GM13977 (cell line): ENCODE data around the gene DDX25.

Experiments
- DNase-seq: peaks from one replicate; pipeline ENCODE4 v3.0.0; 2012; ENCODE audit warnings: low spot score
- CTCF ChIP-seq: IDR thresholded peaks from 2 replicates; pipeline ENCODE4 v1.5.1; 2012; ENCODE audit warnings: mild to moderate bottlenecking, control low read depth; ENCODE audit not compliant: insufficient read depth; ENCODE audit errors: extremely low read depth, missing control alignments
- in situ Hi-C: fragments of 300-500 bp; cut with MboI; formaldehyde crosslinking; loops from one replicate; pipeline ENCODE4 v1.12.0; 2022; ENCODE audit warnings: low sequenced_read_pairs, low pct_unique_long_range_greater_than_20kb, mixed read lengths, inconsistent platforms; ENCODE audit not compliant: unreplicated experiment

Gene DDX25

DNA sequence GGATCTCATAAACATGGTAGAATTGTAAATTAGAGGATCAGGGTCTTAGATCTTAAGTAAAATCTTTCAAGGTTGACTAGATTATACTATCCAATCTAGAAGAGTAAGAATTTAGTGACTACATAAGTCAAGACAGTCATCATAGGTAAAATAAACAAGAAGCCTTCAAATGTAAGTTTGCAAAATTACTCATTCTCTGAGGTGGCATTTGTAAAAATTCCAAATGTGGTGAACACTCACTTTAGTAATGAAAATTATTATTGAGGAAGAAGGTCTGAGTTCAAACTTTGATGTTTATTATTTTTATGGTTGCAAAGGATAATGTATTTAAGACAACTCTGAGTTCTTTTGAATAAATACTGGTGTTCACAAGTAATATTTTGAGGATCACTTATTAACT is 12.2 kb upstream of the DDX25 start:
- DNase-seq = no peak
- TF ChIP-seq CTCF = no peak
- in situ Hi-C loops = no loop called here

GRCh38 chr11:125892994-125893393 is 11.3 kb upstream of the DDX25 start:
- in situ Hi-C loops = no loop called here
- TF ChIP-seq CTCF = no peak

DNA sequence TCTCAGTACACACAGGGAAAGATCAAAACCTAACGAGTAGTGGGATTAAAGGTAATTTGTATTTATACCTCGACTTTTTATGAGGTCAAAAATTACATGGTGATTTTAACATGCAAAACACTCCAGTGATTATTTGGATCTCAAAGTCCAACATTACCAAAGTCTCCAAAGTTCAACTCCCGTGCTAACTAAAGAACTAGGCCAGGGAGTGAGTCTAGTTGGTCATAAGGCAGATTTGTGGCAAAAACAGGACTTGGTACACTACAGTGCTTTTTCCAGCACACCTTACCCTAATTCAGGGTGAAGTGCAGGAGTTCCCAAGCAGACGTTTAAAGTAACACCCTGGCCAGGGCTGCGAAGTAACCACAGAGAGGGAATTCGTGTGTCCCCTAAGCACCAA is 2.4 kb upstream of the DDX25 start:
- DNase-seq = no peak
- in situ Hi-C loops = no loop called here
- TF ChIP-seq CTCF = no peak

More at GRCh38 chr11:125892994-125893393, 11.3 kb upstream of the DDX25 start:
- no peak for DNase-seq

GRCh38 chr11:125902277-125902926 is 1.9 kb upstream of the DDX25 start:
- no peak for TF ChIP-seq CTCF
- in situ Hi-C loops = no loop called here
- no peak for DNase-seq

DNA sequence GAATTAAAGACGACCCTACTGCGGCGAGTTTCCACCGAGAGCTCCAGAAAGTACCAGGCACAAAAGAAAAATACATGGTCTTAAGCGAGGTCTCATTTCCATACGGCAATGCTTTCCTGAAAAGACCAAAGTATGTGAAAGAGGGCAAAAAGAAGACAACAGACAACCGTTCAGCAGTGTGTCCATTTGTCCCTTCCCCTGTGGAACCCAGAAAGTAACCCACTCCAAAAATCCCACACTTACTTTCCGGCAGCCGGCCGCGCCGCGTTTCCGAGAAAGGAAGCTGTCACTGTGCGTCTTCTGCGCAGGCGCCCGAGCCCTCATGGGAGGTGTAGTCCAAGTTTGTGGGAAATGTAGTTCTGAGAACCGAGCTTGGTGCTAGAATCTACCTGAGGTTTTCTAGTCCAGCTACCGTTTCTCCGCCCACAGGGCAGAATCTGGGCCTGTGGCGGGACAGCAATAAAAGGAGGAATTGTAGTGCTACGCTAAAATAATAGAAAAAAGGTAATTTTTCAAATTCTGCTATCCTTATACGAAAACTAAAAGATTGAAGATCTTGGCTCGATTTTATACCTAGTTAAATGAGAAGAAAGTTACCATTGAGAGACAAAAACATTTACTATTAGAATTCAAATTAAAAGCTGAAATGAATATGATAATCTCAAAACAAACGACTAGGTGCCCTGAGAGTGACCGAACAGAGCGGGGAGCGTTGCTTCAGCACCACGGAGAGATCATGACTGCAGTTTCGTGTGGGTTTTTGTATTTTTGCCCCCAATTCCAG is 1.2 kb upstream of the DDX25 start, which contains the start of gene PUS3:
PUS3 (minus strand) TSS at position 280 of the 784 bp plus-strand sequence. CDS start 6,922 bp downstream, outside the sequence.
- no peak for TF ChIP-seq CTCF
- DNase-seq = peak; percentile 90
- in situ Hi-C loops = no loop called here

- DNase-seq = no peak
- TF ChIP-seq CTCF = no peak
- in situ Hi-C loops = no loop called here
Measured at GRCh38 chr11:125904678-125905077, 370 bp downstream of the DDX25 start.
